Choroid plexus epithelial cell (primary cell): ENCODE results near the gene TANGO6.

Experiments
- DNase-seq: peaks from one replicate; pipeline ENCODE4 v3.0.0-alpha.2; 2010; ENCODE audit warnings: low read depth
- H3K4me3 ChIP-seq: 2 replicates; pipeline ENCODE4 v1.5.1; 2011; ENCODE audit warnings: low read depth, mild to moderate bottlenecking, control low read depth, low read length, moderate library complexity
- CTCF ChIP-seq: conservative IDR thresholded peaks from 2 replicates; pipeline ENCODE4 v1.5.1; 2011; ENCODE audit warnings: low read depth, mild to moderate bottlenecking, control low read depth, inconsistent platforms, low read length, moderate library complexity

The TANGO6 gene

GRCh38 chr16:69106491-69107315 is 263.4 kb downstream of the TANGO6 start:
- no peak for TF ChIP-seq CTCF
- peak overlapping the region; percentile 60 for H3K4me3 ChIP-seq
- no peak for DNase-seq

- no peak for TF ChIP-seq CTCF
- peak overlapping the region; percentile 60 for H3K4me3 ChIP-seq
- DNase-seq = no peak
Observed at GRCh38 chr16:69107316-69107962, 264.1 kb downstream of the TANGO6 start.

- H3K4me3 ChIP-seq = no peak overlapping the region
- TF ChIP-seq CTCF = no peak
- DNase-seq = no peak
Observed at GRCh38 chr16:69108064-69108904, 265.0 kb downstream of the TANGO6 start.

GRCh38 chr16:69108905-69109252 is 265.5 kb downstream of the TANGO6 start:
- no peak for DNase-seq
- TF ChIP-seq CTCF = no peak
- no peak overlapping the region for H3K4me3 ChIP-seq

- H3K4me3 ChIP-seq = no peak overlapping the region
- no peak for TF ChIP-seq CTCF
- DNase-seq = no peak
Observed at GRCh38 chr16:69109486-69110270, 266.3 kb downstream of the TANGO6 start.

GRCh38 chr16:69110406-69110805 is 267.1 kb downstream of the TANGO6 start:
- H3K4me3 ChIP-seq = no peak overlapping the region
- no peak for TF ChIP-seq CTCF
- DNase-seq = no peak
